ENCODE results near the gene SSBP3.

SSBP3 gene

GRCh38 chr1:54282101-54282847, 123.9 kb downstream of the SSBP3 start:
- no peak for DNase-seq

DNA sequence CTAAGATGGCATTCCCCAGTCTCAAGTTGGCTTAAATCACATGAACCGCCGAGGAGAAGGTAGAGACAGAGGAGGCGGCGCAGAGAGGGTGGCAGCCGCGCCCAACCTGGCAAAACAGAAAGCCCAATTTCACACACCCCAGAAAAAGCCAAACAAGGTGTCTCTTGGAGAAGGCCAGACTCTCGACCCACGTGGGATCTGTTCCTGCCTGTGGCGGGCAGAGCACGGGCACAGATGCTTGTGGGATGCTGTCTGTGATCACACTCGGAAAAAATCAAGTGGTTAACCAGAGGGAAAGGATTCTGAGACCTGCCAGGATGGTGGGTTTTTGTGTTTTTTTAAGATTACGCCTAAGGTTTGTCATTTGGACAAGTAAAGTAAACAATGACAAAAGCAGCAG, 125.5 kb downstream of the SSBP3 start:
- DNase-seq, result no peak

- no peak for DNase-seq
Measured at GRCh38 chr1:54279457-54279856, 126.7 kb downstream of the SSBP3 start.

GRCh38 chr1:54278941-54279422, 127.2 kb downstream of the SSBP3 start:
- DNase-seq, result no peak

- DNase-seq, result peak; percentile 27
Measured at GRCh38 chr1:54277451-54278341, 128.5 kb downstream of the SSBP3 start.

GRCh38 chr1:54276617-54277450, 129.4 kb downstream of the SSBP3 start:
- DNase-seq, result no peak

GRCh38 chr1:54275349-54275748, 130.8 kb downstream of the SSBP3 start:
- DNase-seq, result no peak

DNA sequence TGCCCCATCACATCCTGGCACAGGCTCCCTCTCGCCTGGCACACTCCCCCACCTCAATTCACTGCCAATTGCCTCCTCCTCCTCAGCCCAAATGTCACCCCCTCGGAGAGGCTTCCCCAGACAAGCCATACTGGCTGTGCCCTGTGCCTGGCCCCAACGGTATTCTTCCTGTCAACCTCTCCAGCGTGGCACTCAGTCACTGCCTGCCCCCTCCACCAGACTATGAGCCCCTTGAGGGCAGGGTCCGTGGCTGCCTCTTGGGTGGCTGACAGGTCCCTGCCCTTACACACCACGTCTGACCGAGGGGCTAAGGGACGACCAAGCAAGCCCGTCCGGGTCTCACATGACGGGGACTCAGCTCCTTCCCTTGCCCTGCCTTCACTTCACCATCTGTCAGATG, 131.3 kb downstream of the SSBP3 start:
- DNase-seq, result no peak

DNA sequence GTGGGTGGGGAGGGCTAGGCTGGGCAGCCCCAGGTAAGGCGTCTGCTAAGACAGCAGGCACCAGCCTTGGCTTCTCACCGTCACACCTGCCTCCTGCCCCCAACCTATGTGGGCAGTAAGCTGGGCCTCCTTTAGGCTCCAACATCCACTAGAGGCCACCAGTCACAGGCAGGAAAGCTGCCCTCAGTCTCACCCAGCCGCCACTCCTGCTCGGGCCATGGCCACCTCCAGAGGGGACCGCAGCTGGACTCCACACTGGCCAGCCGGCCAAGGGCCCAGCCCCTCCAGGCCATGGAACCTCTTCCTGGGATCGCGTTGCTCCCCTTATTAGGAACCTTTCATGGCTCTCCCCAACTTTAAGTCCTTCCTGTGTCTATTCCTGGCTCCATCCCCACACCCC, 131.7 kb downstream of the SSBP3 start:
- no peak for DNase-seq

DNA sequence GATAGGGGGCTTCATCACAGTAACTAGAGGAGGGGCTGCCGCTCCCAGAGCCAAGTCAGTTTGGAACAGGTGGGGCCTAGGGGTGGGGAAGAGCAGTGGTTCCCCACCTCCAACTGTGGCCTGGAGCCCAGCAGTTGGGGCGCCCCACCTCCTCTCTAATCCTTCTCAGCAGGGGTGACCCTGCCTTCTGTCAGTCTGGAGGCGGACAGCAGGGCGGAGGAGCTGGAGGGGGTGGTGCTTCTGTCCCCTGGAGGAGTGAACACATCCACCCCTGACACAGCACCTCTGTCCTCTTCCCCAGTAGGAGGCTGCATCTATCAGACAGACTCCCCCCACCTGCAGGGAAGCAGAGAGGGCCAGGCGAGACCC, 132.4 kb downstream of the SSBP3 start:
- DNase-seq, result no peak

- peak; percentile 45 for DNase-seq
Measured at GRCh38 chr1:54273092-54273794, 133.0 kb downstream of the SSBP3 start.

- DNase-seq, result no peak
Measured at GRCh38 chr1:54272772-54273091, 133.5 kb downstream of the SSBP3 start.

DNA sequence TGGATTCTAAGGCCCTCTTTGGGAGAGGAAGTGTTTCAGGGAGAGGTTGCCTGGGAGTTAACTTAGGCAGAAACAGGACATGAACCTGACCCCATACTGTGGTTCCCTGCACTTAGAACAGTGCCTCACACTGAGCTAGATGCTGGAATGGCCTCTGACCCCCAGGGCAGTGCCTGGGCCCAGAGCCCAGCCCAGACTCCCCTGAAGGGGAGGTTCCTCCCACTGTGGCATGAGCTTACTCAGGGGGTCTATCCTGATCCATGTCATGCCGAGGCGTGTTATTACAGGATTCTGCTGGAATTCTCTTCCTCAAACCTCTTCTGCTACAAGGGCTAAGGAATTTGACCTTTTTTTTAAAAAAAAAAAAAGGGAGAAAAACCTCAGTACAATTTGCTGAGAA, 134.1 kb downstream of the SSBP3 start:
- DNase-seq, result no peak

GRCh38 chr1:54271341-54271740, 134.9 kb downstream of the SSBP3 start:
- peak; percentile 86 for DNase-seq

DNA sequence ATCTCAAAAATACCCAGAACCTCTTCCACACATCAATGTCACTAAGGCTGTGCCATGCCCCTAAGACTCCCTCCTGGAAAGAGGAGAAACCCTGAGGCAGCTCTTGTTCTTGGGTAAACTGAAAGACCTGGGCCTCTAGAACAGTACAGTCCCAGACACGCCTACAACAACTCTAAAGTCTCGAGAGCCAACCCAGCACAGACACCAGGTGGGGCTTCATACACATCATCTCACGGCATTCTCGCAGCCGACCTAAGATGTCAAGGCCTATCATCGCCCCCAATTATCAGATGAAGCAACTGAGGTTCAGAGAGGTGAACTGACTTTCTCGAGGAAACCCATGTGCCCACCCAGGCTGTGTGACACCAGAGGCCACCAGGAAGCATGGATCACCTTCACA, 135.7 kb downstream of the SSBP3 start:
- no peak for DNase-seq

- DNase-seq, result no peak
Measured at GRCh38 chr1:54268762-54269297, 137.4 kb downstream of the SSBP3 start.

GRCh38 chr1:54267815-54268761, 138.1 kb downstream of the SSBP3 start:
- no peak for DNase-seq

DNA sequence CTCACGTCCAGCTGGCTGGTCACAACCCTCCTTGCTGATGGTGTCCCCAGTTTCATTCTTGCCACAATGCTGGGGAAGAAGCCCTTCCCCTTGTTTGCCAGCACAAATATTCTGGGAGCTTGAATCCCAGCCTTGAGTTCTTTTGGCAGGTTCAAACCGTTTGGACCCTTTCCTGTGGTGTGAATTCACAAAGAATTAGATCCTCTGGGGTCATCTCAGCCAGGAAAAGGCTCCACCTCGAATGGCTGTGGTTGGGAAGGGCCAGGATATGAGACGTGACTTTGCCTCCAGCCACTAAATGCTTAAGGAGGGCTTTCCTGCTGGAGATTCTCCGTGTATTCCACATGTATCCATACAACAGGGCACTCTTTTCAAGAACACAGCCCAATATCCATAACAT, 139.3 kb downstream of the SSBP3 start:
- DNase-seq, result no peak

DNA sequence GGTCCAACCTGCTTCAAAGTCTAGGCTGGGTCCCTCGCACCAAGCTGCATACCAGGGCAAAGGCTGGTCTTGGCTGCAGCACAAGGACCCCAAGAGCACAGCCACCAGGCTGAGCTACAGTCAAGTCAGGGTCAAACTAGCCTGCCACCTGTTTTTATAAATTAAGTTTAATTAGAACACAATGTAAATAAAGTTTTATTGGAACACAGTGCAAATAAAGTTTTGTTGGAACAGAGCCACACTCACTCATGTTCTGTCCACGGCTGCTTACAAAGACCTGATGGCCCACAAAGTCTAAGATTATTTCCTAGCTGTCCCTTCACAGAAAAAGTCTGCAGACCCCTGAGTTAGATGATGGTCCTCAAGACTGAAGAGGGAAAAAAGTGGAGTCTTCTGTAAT, 140.0 kb downstream of the SSBP3 start:
- DNase-seq, result no peak

- no peak for DNase-seq
Measured at GRCh38 chr1:54265659-54266058, 140.5 kb downstream of the SSBP3 start.

DNA sequence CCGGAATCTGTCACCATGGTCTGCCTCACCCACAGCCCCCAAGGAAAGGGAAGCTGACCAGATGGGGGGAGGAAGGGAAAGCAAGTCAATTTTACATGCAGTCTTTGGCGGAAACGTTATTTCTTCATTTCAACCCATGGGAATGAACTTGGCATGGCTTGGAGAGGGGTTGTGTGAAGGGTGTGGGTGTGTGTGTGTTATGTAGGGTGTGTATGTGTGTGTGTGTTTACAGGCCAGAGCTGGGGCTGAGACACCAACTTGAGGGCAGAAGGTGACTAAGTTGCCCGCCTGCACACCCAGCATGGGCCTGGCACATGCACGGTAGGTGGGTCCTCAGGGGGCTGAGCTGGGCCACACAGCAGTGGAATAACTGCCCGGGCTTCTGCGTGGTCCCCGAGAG, 141.1 kb downstream of the SSBP3 start:
- DNase-seq, result no peak
